Measurements from ENCODE around the gene ZGPAT. TPM values are rescaled to one million over a fixed set of nuclear protein-coding genes. Genes with fewer than 3 reads are reported as not detected.

The ZGPAT gene
- total and polyA plus RNA-seq, 2 of the 8 experiments (the other 6 are each of a cell fraction or from before 2014, with no cell fraction given): 14.5 to 21.4 TPM

DNA sequence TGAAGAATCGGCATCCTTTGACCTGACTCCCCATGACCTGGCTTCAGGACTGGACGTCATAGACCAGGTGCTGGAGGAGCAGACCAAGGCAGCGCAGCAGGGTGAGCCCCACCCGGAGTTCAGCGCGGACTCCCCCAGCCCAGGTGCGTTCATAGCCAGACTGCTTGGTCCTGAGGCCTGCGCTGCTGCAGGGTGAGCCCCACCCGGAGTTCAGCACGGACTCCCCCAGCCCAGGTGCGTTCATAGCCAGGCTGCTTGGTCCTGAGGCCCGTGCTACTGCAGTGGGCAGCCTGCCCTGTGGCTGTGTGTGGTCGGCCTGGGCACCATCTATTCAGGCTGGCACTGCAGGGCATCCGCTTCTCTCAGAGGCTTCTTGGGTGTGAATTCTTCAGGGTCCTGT lies 33.9 kb upstream of the ZGPAT start:
- DNase-seq (ENCODE audit: low read depth in 1 of 2, low spot score in 2 of 2): no peak
- no peak overlapping the region for H3K18ac ChIP-seq (ENCODE audit: extremely low read depth, low read length)
- no peaks in the 10 kb centered on the region; the same call in 1 of the 2 replicates for H3K23me2 ChIP-seq (ENCODE audit: low read depth, low read length)
- no peak overlapping the region for H2BK12ac ChIP-seq (ENCODE audit: low read depth, low read length)
- no peak overlapping the region for H2AFZ ChIP-seq (ENCODE audit: low read length)
- H3K4ac ChIP-seq (replicated peaks; ENCODE audit: insufficient read length, low read depth, low read length): no peak overlapping the region
- no peak overlapping the region for H4K8ac ChIP-seq (ENCODE audit: extremely low read depth, insufficient read depth, low read length)
- no peak overlapping the region for H3K14ac ChIP-seq (ENCODE audit: insufficient read length)
- H3K27ac ChIP-seq (ENCODE audit: low read depth, low read length): no peak overlapping the region
- H3K4me1 ChIP-seq (replicated peaks in 1 of 4; ENCODE audit: control insufficient read depth in 3 of 4, insufficient read depth in 4 of 4, low read length in 3 of 4): no peaks in the 10 kb centered on the region
- H3K79me1 ChIP-seq (ENCODE audit: low read depth, low read length): no peaks in the 10 kb centered on the region; the same call in 1 of the 2 replicates
- H3K9me3 ChIP-seq (ENCODE audit: insufficient read depth in 2 of 2, low read depth in 1 of 2, low read length in 1 of 2): no peaks in the 10 kb centered on the region
- ChIA-PET CTCF (ENCODE audit: partially characterized antibody) (no interaction called here), POLR2A (ENCODE audit: partially characterized antibody) (interaction anchor here (0.8 kb wide), 1 partner anchor 15 kb away, joined by 3 read pairs; the partner anchor contains the start of gene RTEL1)
- no peak for FAIRE-seq
- H3K27me3 ChIP-seq (replicated peaks in 1 of 4; ENCODE audit: control insufficient read depth in 3 of 4, extremely low read depth in 1 of 4, insufficient read depth in 3 of 4, low read length in 3 of 4): no peaks in the 10 kb centered on the region
- WGBS, 2 experiments (ENCODE audit: extremely low coverage in 1 of 2, insufficient coverage in 1 of 2, insufficient read length in 1 of 2, insufficient replicate concordance in 2 of 2, low coverage in 1 of 2, low lambda C conversion rate in 2 of 2, missing lambda C conversion rate in 1 of 2): 94% methylated on average over 14 of the region's 14 CpGs; no CpG with 5 or more reads in 1 of the 2 experiments
- H3K56ac ChIP-seq (replicated peaks; ENCODE audit: insufficient read length, low read depth, low read length): no peak overlapping the region
- no peak overlapping the region for H2BK20ac ChIP-seq (ENCODE audit: low read length)
- no peak overlapping the region for H2AK5ac ChIP-seq (ENCODE audit: low read depth, low read length)
- H4K5ac ChIP-seq (ENCODE audit: insufficient read length, low read depth, low read length): no peak overlapping the region
- H3K4me2 ChIP-seq (ENCODE audit: insufficient read depth in 1 of 2, low read depth in 2 of 2, low read length in 2 of 2): no peak overlapping the region
- no peak overlapping the region for H3K23ac ChIP-seq (ENCODE audit: insufficient read length)
- H3K9ac ChIP-seq (replicated peaks in 1 of 4; ENCODE audit: extremely low read depth in 1 of 4, low read depth in 3 of 4, low read length in 3 of 4): no peak overlapping the region
- no peak overlapping the region for H2BK120ac ChIP-seq (replicated peaks; ENCODE audit: low read depth, low read length)
- no peak overlapping the region for H2BK5ac ChIP-seq (ENCODE audit: low read depth, low read length)
- peaks cover 3 to 16% (median 5%) of the 10 kb centered on the region in 4 experiments; a peak in 4 of 8 replicates for H3K36me3 ChIP-seq (ENCODE audit: control insufficient read depth in 2 of 4, insufficient read depth in 4 of 4, low read length in 3 of 4)
- no peak overlapping the region for H3K4me3 ChIP-seq (ENCODE audit: extremely low read depth in 1 of 4, insufficient read depth in 2 of 4, low read depth in 3 of 4, low read length in 4 of 4)
- no peaks in the 10 kb centered on the region for H3K79me2 ChIP-seq (ENCODE audit: control insufficient read depth in 1 of 2, insufficient read depth in 2 of 2, low read length in 2 of 2)
- H2BK15ac ChIP-seq (ENCODE audit: low read length): no peak overlapping the region
- TF ChIP-seq RFX5 (IDR thresholded peaks at IDR 0.05; ENCODE audit: borderline replicate concordance, low read depth, low read length) (no peak), PHF8 (conservative IDR thresholded peaks at IDR 0.05; ENCODE audit: low read depth, low read length) (no peak), ZNF274 (IDR thresholded peaks at IDR 0.05; ENCODE audit: borderline replicate concordance, extremely low read depth, low read length) (no peak), RNF2 (IDR thresholded peaks at IDR 0.05; ENCODE audit: borderline replicate concordance, low read depth, low read length, missing control alignments, poor library complexity, severe bottlenecking) (no peak), JUND (IDR thresholded peaks at IDR 0.05; ENCODE audit: low read length) (no peak), POLR2AphosphoS5 (IDR thresholded peaks at IDR 0.05; ENCODE audit: low read depth, low read length) (no peak), SP2 (IDR thresholded peaks at IDR 0.05; ENCODE audit: low read length) (no peak)
- no peaks in the 10 kb centered on the region for H4K20me1 ChIP-seq (replicated peaks in 1 of 2; ENCODE audit: control insufficient read depth in 1 of 2, insufficient read depth in 2 of 2, low read length in 2 of 2)
- no peak overlapping the region for H4K91ac ChIP-seq (replicated peaks; ENCODE audit: insufficient read length, low read length)

Measured in H1 (cell line).